BE2C (cell line): Measurements from ENCODE around the gene LZTS3.

ENCODE experiments used
- DNase-seq: peaks from one replicate; pipeline ENCODE4 v3.0.0-alpha.2; 2020
- H3K27me3 ChIP-seq: fragments of 250-450 bp; sonication (Bioruptor Pico); 2 replicates; pipeline ENCODE4 v1.5.1; 2020; ENCODE audit warnings: mild to moderate bottlenecking
- H3K36me3 ChIP-seq: fragments of 250-450 bp; sonication (Bioruptor Pico); 2 replicates; pipeline ENCODE4 v1.5.1; 2020; ENCODE audit warnings: mild to moderate bottlenecking
- H3K4me1 ChIP-seq: fragments of 250-450 bp; sonication (Bioruptor Pico); 2 replicates; pipeline ENCODE4 v1.5.1; 2020
- H3K4me3 ChIP-seq: 2 replicates; pipeline ENCODE4 v1.5.1; 2011; ENCODE audit warnings: low read depth, low read length
- H3K9me3 ChIP-seq: fragments of 250-450 bp; sonication (Bioruptor Pico); 2 replicates; pipeline ENCODE4 v1.5.1; 2020
- CTCF ChIP-seq: IDR thresholded peaks from 2 replicates; pipeline ENCODE4 v1.5.1; 2012; ENCODE audit warnings: mild to moderate bottlenecking, low read depth, low read length

LZTS3 gene

DNA sequence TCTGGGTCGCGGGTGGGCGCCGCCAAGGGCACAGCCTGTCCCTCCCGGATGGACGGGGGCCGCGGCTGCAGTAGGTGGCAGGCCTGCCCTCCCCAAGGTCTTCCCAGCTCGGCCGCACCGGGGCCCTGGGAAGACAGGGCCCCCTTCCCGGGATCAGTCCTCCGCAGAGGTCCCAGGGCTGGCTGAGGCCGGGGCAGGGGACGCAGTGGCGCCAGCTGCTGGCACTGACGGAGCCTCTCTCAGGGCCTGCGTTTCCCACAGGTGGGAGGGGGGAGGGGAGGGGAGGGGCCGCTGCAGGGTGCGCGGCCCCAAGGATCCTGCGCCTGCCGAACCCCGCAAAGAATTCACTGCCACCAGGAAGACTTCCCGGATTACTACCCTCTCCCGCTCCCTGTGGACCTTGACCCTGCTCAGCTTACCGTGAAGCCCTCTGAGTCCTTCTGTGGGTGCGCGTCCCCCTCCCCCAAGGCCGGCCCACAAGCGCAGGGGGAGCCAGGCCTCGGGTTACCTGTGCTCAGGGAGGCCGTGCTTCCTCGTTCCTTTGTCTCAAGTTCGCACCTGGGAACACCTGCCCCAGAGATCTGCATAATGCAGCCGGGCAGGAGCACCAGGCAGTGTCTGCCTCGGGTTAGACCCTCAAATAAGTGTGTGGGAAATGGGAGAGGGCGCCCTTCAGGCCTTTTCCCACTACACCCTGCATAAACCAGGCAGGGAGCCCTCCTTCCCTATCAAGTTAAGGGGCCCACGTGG, 5.1 kb downstream of the LZTS3 start:
- H3K4me1 ChIP-seq = no peaks in the 10 kb centered on the region
- H3K36me3 ChIP-seq = no peaks in the 10 kb centered on the region
- no peak overlapping the region for H3K4me3 ChIP-seq
- DNase-seq = no peak
- no peaks in the 10 kb centered on the region for H3K9me3 ChIP-seq
- no peak for TF ChIP-seq CTCF
- no peaks in the 10 kb centered on the region for H3K27me3 ChIP-seq

DNA sequence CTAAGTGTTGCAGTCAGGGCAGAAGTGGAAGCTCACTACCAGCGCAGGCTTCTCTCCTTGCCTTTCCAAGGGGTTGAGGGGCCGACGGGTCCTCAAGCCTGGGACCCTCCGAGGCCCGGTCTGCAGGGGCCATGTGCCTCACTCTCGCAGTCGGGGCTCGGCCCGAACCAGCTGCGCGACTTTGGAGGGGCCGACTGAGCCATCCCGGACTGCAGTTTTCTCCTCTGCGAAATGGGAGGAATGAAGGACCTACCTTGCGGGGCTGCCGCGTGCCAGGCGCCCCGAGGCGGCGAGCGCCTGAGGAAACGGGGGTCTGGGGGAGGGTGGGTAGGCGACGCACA, 5.6 kb downstream of the LZTS3 start:
- Histone ChIP-seq H3K36me3 (no peaks in the 10 kb centered on the region), H3K4me3 (no peak overlapping the region), H3K9me3 (no peaks in the 10 kb centered on the region), H3K27me3 (no peaks in the 10 kb centered on the region), H3K4me1 (no peaks in the 10 kb centered on the region)
- no peak for TF ChIP-seq CTCF
- DNase-seq = no peak

DNA sequence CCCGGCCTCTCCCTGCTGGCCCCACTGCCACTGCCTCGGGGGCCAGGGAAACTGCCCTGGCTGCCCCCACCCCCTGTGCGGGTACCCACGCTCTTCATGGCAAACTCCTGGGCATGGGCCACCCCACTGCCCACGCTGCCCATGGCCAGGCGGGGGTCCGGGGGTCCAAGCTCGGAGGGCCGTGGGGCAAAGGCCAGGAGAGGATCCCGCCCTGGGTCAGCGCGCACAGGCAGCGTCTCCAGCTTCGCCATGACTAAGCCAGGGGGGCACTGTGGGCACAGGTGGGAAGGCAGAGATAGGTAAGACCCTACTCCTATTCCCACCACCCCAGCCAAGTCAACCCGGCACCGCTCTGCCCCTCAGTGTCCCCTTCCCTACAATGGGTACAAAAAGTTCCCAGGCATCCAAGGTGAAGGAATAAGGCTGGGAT, 6.4 kb downstream of the LZTS3 start:
- DNase-seq = no peak
- H3K9me3 ChIP-seq = no peaks in the 10 kb centered on the region
- no peak overlapping the region for H3K4me3 ChIP-seq
- H3K4me1 ChIP-seq = no peaks in the 10 kb centered on the region
- no peak for TF ChIP-seq CTCF
- H3K27me3 ChIP-seq = no peaks in the 10 kb centered on the region
- H3K36me3 ChIP-seq = no peaks in the 10 kb centered on the region

- Histone ChIP-seq H3K27me3 (no peaks in the 10 kb centered on the region), H3K9me3 (no peaks in the 10 kb centered on the region), H3K4me3 (no peak overlapping the region), H3K4me1 (no peaks in the 10 kb centered on the region), H3K36me3 (no peaks in the 10 kb centered on the region)
- TF ChIP-seq CTCF = no peak
- DNase-seq = no peak
Measured at GRCh38 chr20:3166338-3166912, 6.9 kb downstream of the LZTS3 start.

DNA sequence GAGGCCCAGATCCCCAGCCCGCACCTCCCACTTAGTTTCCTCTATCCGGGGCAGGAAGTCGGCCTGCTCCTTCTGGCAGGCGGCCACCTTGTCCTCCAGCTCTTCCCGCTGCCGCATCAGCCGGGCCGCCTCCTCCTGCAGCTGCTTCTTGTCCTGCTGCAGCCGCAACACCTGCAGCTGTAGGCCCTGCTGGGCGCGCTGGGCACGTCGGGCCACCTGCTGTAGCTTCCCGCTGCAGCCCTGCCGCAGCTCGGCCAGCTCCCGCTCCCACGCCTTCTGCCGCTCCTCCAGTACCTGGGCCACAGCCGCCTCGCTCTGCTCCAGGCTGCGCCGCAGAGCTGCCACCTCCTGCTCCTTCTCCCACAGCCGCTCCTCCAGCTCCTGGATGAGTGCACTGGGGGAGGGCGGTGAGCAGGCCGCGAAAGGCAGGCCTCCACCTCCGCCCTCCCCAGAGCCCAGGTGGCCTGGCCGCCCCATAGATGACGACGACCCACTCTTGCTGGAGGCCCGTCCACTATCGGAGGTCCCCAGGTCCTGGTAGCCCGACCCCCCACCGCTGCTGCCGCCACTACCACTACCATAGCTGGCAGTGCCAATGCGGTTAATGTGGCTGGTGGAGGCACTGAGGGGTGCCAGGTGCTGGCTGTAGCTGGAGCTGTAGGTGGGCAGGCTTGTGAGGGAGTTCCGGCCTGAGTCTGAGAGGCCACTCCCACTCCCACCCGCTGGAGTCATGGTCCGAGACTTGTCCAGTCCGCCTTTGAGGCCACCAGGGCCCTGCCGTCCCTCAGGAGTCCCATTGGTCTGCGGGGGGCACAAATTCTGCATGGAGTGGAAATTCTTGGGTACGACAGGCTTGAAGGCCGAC, 7.6 kb downstream of the LZTS3 start:
- no peak for TF ChIP-seq CTCF
- no peak overlapping the region for H3K4me3 ChIP-seq
- no peaks in the 10 kb centered on the region for H3K4me1 ChIP-seq
- H3K27me3 ChIP-seq = no peaks in the 10 kb centered on the region
- no peaks in the 10 kb centered on the region for H3K9me3 ChIP-seq
- H3K36me3 ChIP-seq = no peaks in the 10 kb centered on the region
- peak; percentile 51 for DNase-seq
